CD8-positive, alpha-beta memory T cell (primary cell): Measurements from ENCODE around the gene CHRNB1. TPM values are rescaled to one million over a fixed set of nuclear protein-coding genes. Genes with fewer than 3 reads are reported as not detected.

ENCODE experiments used
- CTCF ChIA-PET: fragments of 350-600 bp; sonication (Branson Sonifier 250); formaldehyde crosslinking; loops from one replicate; lab custom pipeline; 2021; ENCODE audit warnings: antibody characterized with exemption; lab: Charles Lee
- POLR2A ChIA-PET: fragments of 350-600 bp; sonication (Branson Sonifier 250); formaldehyde crosslinking; loops from one replicate; lab custom pipeline; 2021; ENCODE audit warnings: antibody characterized with exemption; lab: Charles Lee
- DNase-seq, 5 donors: peaks; one replicate each; pipeline versions ENCODE4 v3.0.0 to v3.0.0-alpha.2; 2020 to 2022; ENCODE audit warnings: mixed read lengths in 1 of 5
- H3K27ac ChIP-seq: one replicate; pipeline ENCODE4 v1.7.0; 2013; ENCODE audit warnings: low read depth, mild to moderate bottlenecking, low read length, moderate library complexity
- H3K27me3 ChIP-seq: 2 replicates; pipeline ENCODE4 v1.7.0; 2013; ENCODE audit warnings: low read length, mild to moderate bottlenecking; ENCODE audit not compliant: insufficient read depth, poor library complexity, severe bottlenecking
- H3K36me3 ChIP-seq: 2 replicates; pipeline ENCODE4 v1.7.0; 2013; ENCODE audit warnings: mild to moderate bottlenecking, low read length, moderate library complexity; ENCODE audit not compliant: insufficient read depth
- H3K4me1 ChIP-seq: 2 replicates; pipeline ENCODE4 v1.7.0; 2013; ENCODE audit warnings: mild to moderate bottlenecking, low read length, moderate library complexity; ENCODE audit not compliant: insufficient read depth
- H3K4me3 ChIP-seq: 2 replicates; pipeline ENCODE4 v1.7.0; 2013; ENCODE audit warnings: mild to moderate bottlenecking, low read length
- H3K9me3 ChIP-seq: 2 replicates; pipeline ENCODE4 v1.7.0; 2013; ENCODE audit warnings: mild to moderate bottlenecking, low read length
- H3K27ac Mint-ChIP-seq, 8 donors: one replicate each; pipeline ENCODE4 v1.8.0; 2020 to 2021; ENCODE audit warnings: mixed read lengths in 8 of 8, mild to moderate bottlenecking in 6 of 8, inconsistent platforms in 3 of 8, moderate library complexity in 3 of 8
- H3K27me3 Mint-ChIP-seq, 2 donors: one replicate each; pipeline ENCODE4 v1.8.0; 2020 to 2021; ENCODE audit warnings: mixed read lengths in 2 of 2, mild to moderate bottlenecking in 1 of 2, moderate library complexity in 1 of 2
- H3K36me3 Mint-ChIP-seq, 3 donors: one replicate each; pipeline ENCODE4 v1.8.0; 2020 to 2021; ENCODE audit warnings: mixed read lengths in 3 of 3, inconsistent platforms in 1 of 3, mild to moderate bottlenecking in 1 of 3
- H3K4me1 Mint-ChIP-seq, 3 donors: one replicate each; pipeline ENCODE4 v1.8.0; 2020 to 2021; ENCODE audit warnings: mixed read lengths in 3 of 3, inconsistent platforms in 1 of 3, mild to moderate bottlenecking in 1 of 3
- H3K4me3 Mint-ChIP-seq, 7 donors: one replicate each; pipeline ENCODE4 v1.8.0; 2020 to 2021; ENCODE audit warnings: mixed read lengths in 7 of 7, mild to moderate bottlenecking in 6 of 7, moderate library complexity in 4 of 7, inconsistent platforms in 2 of 7
- H3K9me3 Mint-ChIP-seq, 5 donors: one replicate each; pipeline ENCODE4 v1.8.0; 2020 to 2022; ENCODE audit warnings: mixed read lengths in 5 of 5, mild to moderate bottlenecking in 3 of 5, moderate library complexity in 2 of 5, inconsistent platforms in 1 of 5
- polyA plus RNA-seq: library from polyadenylated mRNA; unstranded; fragments of 300-500 nt; fragmentation: Illumina TruSeq; gene quantifications from one replicate; pipeline ENCODE4 v1.2.3, GENCODE V29; 2021
- total RNA-seq, 2 experiments: library from RNA; stranded (reverse); gene quantifications; one replicate each; pipeline ENCODE4 v1.2.3, GENCODE V29; 2021

The CHRNB1 gene
- total and polyA plus RNA-seq, 3 experiments from 2014 or later = 6.0 to 24.7 (median 6.3) TPM

DNA sequence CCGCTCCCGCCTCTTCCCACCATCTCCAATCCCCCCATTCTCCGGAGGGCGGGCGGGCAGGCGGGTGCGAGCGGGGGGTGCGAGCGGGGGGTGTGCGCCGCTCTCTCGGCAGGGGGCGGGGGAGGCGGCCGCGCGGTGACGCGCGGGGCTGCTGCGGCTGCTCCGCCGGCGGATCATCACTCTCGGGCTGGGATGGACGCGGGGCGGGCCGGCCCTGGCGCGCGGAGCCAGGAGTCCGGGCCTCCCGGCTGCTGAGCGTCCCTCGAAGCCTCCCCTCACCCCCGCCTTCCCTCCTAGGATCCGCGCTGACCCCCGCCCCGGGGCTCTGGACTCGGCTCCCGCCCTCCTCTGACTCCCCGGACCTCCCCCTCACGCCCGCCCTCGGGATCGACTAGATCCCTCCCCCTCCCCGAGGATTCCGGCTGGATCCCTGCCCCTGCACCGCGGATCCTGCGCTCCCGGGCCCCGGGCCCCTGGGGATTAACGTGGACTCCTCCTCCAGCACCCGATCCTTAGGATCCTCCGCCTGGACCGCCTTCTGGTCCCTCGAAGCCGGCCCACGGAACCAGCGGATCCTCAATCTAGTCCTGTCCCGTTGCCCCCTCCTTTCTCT lies 40.0 kb upstream of the CHRNB1 start:
- Histone ChIP-seq H3K4me3 (peak overlapping the region; percentile 90), H3K27me3 (no peaks in the 10 kb centered on the region), H3K9me3 (no peaks in the 10 kb centered on the region), H3K36me3 (no peaks in the 10 kb centered on the region), H3K27ac (no peak overlapping the region), H3K4me1 (peaks cover 16% of the 10 kb centered on the region)
- ChIA-PET POLR2A (interaction anchor here (0.5 to 1.5 kb wide), 13 partner anchors 11 to 281 kb away, joined by 3 to 16 read pairs (median 5); partner anchors contain the start of genes ACAP1, MPDU1, PLSCR3 and TMEM102), CTCF (interaction anchor here (0.8 to 2.2 kb wide), 6 partner anchors 16 to 282 kb away, joined by 3 to 20 read pairs (median 5); partner anchors contain the start of genes ACAP1, TMEM102 and TP53)
- peak overlapping the region; percentile 90 to 99 (median 97) for H3K4me3 Mint-ChIP-seq
- peak overlapping the region; percentile 83 to 99 (median 96) for H3K27ac Mint-ChIP-seq
- H3K27me3 Mint-ChIP-seq = peaks cover 0 to 2% of the 10 kb centered on the region in 2 donors
- peak in 3 of 5 donors; percentile 72 to 84 (median 73) for DNase-seq
- H3K36me3 Mint-ChIP-seq = peaks cover 0 to 5% (median 0%) of the 10 kb centered on the region in 3 donors
- no peaks in the 10 kb centered on the region for H3K9me3 Mint-ChIP-seq
- peaks cover 17 to 41% (median 23%) of the 10 kb centered on the region in 3 donors for H3K4me1 Mint-ChIP-seq

DNA sequence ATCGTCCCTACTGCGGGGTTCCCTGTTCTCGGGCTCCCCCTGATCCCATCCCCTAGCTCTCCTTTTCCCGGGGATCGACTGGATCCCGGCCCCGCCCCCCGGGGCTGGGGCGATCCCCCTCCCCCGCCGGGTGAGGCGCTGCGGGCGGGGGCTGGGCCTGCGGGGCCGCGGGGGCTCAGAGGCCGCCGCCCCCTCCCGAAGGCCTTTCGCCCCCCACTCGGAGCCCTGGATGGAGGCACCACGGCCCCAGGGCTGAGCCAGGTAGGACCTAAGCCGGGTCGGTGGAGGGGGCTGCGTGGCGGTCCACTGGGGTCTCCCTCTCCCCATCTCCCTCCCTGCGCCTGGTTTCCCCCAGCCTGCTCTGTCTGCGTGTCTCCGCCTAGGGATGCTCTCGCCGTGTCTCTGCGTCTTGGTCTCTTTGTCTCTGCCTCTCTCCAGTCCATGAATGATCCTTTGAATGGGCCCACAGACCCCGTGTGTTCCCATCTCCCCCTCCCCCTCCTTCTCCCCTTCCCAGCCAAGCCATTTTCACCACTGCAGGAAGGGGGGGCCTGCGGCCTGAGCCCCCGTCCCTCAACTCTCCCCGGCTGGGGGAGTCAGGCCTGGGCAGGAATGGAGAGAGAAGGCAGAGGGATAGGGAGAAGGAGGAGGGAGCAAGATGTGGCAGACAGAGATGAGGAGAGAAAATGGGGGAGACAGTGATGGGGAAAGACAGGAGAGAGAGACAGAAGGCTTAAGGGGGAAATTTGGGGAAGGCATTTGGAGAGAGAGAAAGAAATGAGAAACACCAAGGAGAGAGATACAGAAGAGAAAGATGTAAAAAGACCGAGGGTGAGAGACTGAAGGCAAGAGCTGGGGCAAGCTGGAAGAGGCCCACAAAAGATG lies 39.3 kb upstream of the CHRNB1 start:
- H3K9me3 ChIP-seq = no peaks in the 10 kb centered on the region
- Mint-ChIP-seq H3K4me3 (peak overlapping the region; percentile 75 to 93 (median 82)), H3K4me1 (peaks cover 17 to 41% (median 23%) of the 10 kb centered on the region in 3 donors), H3K27ac (peak overlapping the region in 6 of 8 donors; percentile 66 to 96 (median 82)), H3K27me3 (peaks cover 0 to 5% of the 10 kb centered on the region in 2 donors), H3K36me3 (peaks cover 0 to 5% (median 0%) of the 10 kb centered on the region in 3 donors), H3K9me3 (no peaks in the 10 kb centered on the region)
- no peak overlapping the region for H3K27ac ChIP-seq
- CTCF ChIA-PET = interaction anchor here (1.9 kb wide), 1 partner anchor 31 kb away, joined by 5 read pairs; no protein-coding TSS in a partner anchor
- POLR2A ChIA-PET = interaction anchor here (0.6 to 1.0 kb wide), 3 partner anchors 29 to 178 kb away, joined by 3 to 10 read pairs (median 5); partner anchors contain the start of gene MPDU1
- no peaks in the 10 kb centered on the region for H3K27me3 ChIP-seq
- H3K4me1 ChIP-seq = peaks cover 16% of the 10 kb centered on the region
- no peak for DNase-seq
- peak overlapping the region; percentile 90 for H3K4me3 ChIP-seq
- H3K36me3 ChIP-seq = no peaks in the 10 kb centered on the region

DNA sequence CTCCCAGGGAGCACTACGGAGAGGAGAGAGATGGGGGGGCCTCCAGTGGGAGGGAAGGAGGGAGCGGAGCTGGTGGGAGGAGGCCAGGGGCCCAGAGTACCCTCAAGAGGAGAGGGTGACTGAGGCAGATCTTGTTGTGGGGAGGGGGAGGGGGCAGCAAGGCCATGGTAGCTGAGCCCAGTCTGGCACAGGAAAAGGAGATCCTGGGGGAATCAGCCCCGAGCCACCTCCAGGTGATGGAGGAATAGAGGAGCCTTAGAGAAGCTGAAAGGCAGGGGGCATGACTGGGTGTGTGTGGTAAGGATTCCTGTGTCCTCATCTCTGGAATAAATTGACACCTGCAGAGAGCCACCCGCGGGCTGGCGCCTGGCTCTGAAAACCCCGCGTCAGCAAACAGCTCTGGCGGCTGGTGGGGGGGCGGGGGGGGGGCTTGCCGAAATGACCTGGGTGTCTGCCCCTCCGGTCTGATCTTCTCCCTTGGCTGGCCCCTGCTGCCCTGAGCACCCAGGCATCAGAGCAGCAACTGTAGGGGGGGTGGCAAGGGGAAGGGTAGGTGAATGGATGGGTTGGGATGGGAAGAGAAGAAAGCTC lies 38.5 kb upstream of the CHRNB1 start:
- Mint-ChIP-seq H3K36me3 (peaks cover 0 to 5% (median 0%) of the 10 kb centered on the region in 3 donors), H3K4me1 (peaks cover 17 to 41% (median 23%) of the 10 kb centered on the region in 3 donors), H3K27ac (peak overlapping the region in 3 of 8 donors; percentile 50 to 58 (median 55)), H3K27me3 (peaks cover 0 to 5% of the 10 kb centered on the region in 2 donors), H3K9me3 (no peaks in the 10 kb centered on the region), H3K4me3 (peak overlapping the region in 6 of 7 donors; percentile 47 to 87 (median 70))
- ChIA-PET CTCF (interaction anchor here (1.0 to 1.9 kb wide), 2 partner anchors 21 to 30 kb away, joined by 3 to 5 read pairs; no protein-coding TSS in a partner anchor), POLR2A (interaction anchor here (1.1 kb wide), 1 partner anchor 22 kb away, joined by 3 read pairs; no protein-coding TSS in a partner anchor)
- Histone ChIP-seq H3K4me3 (no peak overlapping the region), H3K4me1 (peaks cover 16% of the 10 kb centered on the region), H3K27ac (no peak overlapping the region), H3K36me3 (no peaks in the 10 kb centered on the region), H3K9me3 (no peaks in the 10 kb centered on the region), H3K27me3 (no peaks in the 10 kb centered on the region)
- DNase-seq = no peak

DNA sequence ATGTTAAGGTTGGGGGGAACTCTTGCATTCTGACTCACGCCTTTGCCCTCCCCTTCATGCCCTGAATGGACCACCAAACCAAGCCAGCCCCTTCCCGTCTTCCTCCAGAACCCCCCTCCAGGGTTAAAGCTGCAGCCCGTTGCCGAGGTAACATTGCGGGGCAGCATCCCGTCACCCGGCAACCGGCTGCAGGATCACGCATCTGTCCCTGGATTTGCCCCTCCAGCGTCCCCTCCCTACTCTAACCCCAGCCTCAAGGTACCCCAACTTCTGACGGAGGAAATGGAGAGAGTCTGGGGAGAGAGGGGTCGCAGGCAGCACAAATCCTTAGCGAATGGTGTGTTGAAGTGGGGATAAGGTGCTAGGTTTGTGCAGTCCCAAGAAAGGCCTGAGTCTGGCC lies 37.8 kb upstream of the CHRNB1 start:
- H3K4me1 Mint-ChIP-seq = peaks cover 17 to 39% (median 23%) of the 10 kb centered on the region in 3 donors
- peak overlapping the region in 1 of 8 donors; percentile 15 for H3K27ac Mint-ChIP-seq
- Histone ChIP-seq H3K9me3 (no peaks in the 10 kb centered on the region), H3K27me3 (no peaks in the 10 kb centered on the region), H3K4me1 (peaks cover 16% of the 10 kb centered on the region), H3K27ac (no peak overlapping the region), H3K36me3 (no peaks in the 10 kb centered on the region), H3K4me3 (no peak overlapping the region)
- H3K4me3 Mint-ChIP-seq = peak overlapping the region in 4 of 7 donors; percentile 4 to 52 (median 44)
- POLR2A ChIA-PET = interaction anchor here (1.1 kb wide), 1 partner anchor 23 kb away, joined by 3 read pairs; no protein-coding TSS in a partner anchor
- no peak for DNase-seq
- H3K36me3 Mint-ChIP-seq = peaks cover 0 to 5% (median 0%) of the 10 kb centered on the region in 3 donors
- H3K9me3 Mint-ChIP-seq = no peaks in the 10 kb centered on the region
- CTCF ChIA-PET = interaction anchor here (1.0 to 2.0 kb wide), 3 partner anchors 22 to 51 kb away, joined by 3 to 5 read pairs (median 5); no protein-coding TSS in a partner anchor
- peaks cover 0 to 5% of the 10 kb centered on the region in 2 donors for H3K27me3 Mint-ChIP-seq

DNA sequence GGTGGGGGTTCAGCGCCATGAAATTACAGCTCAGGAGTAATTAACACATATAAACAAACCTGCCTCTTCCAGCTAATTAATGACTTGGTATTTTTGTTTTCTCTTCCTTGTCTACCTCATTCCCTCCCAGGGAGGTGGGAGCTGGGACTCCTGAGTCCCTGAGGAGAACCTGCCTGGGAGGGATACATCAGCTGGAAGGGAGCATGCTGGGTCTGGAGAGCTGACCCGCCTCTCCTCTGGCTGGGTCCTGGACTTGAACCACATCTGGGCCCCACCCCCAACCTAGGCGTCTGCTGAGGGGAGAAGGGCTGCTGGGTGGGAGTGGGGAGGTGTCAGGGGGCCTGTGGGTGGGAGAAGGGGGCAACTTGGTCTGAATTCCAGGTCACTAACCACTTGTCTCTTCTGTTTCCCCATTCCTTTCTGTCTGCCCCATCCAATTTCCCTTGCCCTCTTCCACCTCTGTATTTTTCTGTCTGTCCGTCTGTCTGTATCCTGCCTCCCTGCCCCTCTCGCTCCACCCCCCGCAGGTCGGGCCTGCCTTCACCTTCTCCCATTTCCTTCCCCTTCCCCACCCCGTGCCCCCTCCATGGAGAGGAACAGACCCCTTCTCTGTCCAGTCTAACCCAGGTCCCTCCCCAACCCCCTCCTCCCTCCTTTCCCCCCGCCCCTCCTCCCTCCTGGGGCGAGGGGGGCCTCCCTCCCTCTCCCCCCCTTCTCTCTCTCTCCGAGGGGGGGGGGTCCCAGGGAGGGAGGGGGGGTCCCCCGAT lies 37.2 kb upstream of the CHRNB1 start, which contains the start of gene NLGN2:
TSS of gene NLGN2 (plus strand) at position 361 of the 767 bp plus-strand sequence. CDS start 411 bp downstream, outside the sequence.
- H3K9me3 Mint-ChIP-seq = no peaks in the 10 kb centered on the region
- H3K27me3 Mint-ChIP-seq = peaks cover 0 to 5% of the 10 kb centered on the region in 2 donors

DNA sequence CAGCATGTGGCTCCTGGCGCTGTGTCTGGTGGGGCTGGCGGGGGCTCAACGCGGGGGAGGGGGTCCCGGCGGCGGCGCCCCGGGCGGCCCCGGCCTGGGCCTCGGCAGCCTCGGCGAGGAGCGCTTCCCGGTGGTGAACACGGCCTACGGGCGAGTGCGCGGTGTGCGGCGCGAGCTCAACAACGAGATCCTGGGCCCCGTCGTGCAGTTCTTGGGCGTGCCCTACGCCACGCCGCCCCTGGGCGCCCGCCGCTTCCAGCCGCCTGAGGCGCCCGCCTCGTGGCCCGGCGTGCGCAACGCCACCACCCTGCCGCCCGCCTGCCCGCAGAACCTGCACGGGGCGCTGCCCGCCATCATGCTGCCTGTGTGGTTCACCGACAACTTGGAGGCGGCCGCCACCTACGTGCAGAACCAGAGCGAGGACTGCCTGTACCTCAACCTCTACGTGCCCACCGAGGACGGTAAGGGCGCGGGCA lies 36.6 kb upstream of the CHRNB1 start:
- Histone ChIP-seq H3K9me3 (no peaks in the 10 kb centered on the region), H3K4me3 (no peak overlapping the region), H3K27ac (no peak overlapping the region), H3K27me3 (no peaks in the 10 kb centered on the region), H3K36me3 (no peaks in the 10 kb centered on the region), H3K4me1 (peaks cover 10% of the 10 kb centered on the region)
- H3K4me1 Mint-ChIP-seq = peaks cover 10 to 32% (median 16%) of the 10 kb centered on the region in 3 donors
- H3K27me3 Mint-ChIP-seq = peaks cover 0 to 6% of the 10 kb centered on the region in 2 donors
- H3K36me3 Mint-ChIP-seq = peaks cover 0 to 5% (median 0%) of the 10 kb centered on the region in 3 donors
- peak in 4 of 5 donors; percentile 18 to 68 (median 44) for DNase-seq
- H3K9me3 Mint-ChIP-seq = no peaks in the 10 kb centered on the region
- peak overlapping the region in 1 of 8 donors; percentile 66 for H3K27ac Mint-ChIP-seq
- CTCF ChIA-PET = interaction anchor here (0.8 to 2.0 kb wide), 3 partner anchors 24 to 52 kb away, joined by 3 to 7 read pairs (median 5); no protein-coding TSS in a partner anchor
- POLR2A ChIA-PET = no interaction called here
- peak overlapping the region in 3 of 7 donors; percentile 32 to 78 (median 39) for H3K4me3 Mint-ChIP-seq

More for the DNA sequence above, 37.2 kb upstream of the CHRNB1 start, which contains the start of gene NLGN2:
- H3K27me3 ChIP-seq = no peaks in the 10 kb centered on the region
- Mint-ChIP-seq H3K27ac (peak within 1 kb of the TSS in 5 of 8 donors; percentile 15 to 76 (median 66)), H3K4me3 (peak within 1 kb of the TSS; percentile 32 to 78 (median 50)), H3K36me3 (peaks cover 0 to 5% (median 0%) of the 10 kb centered on the region in 3 donors), H3K4me1 (peaks cover 16 to 38% (median 22%) of the 10 kb centered on the region in 3 donors)
- DNase-seq = no peak
- H3K36me3 ChIP-seq = no peaks in the 10 kb centered on the region
- peaks cover 16% of the 10 kb centered on the region for H3K4me1 ChIP-seq
- ChIA-PET CTCF (interaction anchor here (0.8 to 2.0 kb wide), 4 partner anchors 24 to 52 kb away, joined by 3 to 7 read pairs (median 5); no protein-coding TSS in a partner anchor), POLR2A (interaction anchor here (0.6 kb wide), 1 partner anchor 76 kb away, joined by 3 read pairs; the partner anchor contains the start of gene POLR2A)
- no peaks in the 10 kb centered on the region for H3K9me3 ChIP-seq
- no peak within 1 kb of the TSS for H3K4me3 ChIP-seq
- no peak within 1 kb of the TSS for H3K27ac ChIP-seq
